HTR-8/SVneo (cell line): Measurements from ENCODE around the gene GGTA1.

ENCODE experiments used
- DNase-seq: peaks from one replicate; pipeline ENCODE4 v3.0.0; 2011; ENCODE audit warnings: low spot score, mixed read lengths; ENCODE audit not compliant: insufficient read length
- FAIRE-seq: peaks from 2 replicates; lab custom pipeline; 2011; peaks lifted over from hg19 to GRCh38; lab: Jason Lieb, UNC

The GGTA1 gene

DNA sequence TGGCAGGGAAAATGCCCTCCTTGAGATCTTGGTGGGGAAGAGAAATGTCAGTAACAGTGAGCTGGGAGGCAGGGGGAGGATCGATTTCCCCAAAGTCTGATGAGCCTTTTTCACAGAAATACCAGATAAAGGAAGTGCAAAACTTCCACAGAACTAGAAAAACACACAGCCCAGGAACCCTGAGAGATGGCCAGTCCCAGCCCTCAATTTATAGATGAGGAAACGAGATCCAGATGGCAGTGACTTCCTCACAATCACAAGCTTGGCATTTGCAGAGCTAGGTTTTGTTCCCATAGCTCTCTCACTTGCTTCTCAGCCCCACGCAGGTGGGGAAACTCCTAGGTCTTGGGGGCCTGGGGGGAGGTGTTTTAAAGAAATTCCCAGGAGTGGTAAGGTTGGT lies 3.8 kb upstream of the GGTA1 start:
- FAIRE-seq (no peak), DNase-seq (no peak)

- FAIRE-seq = no peak
Measured at GRCh38 chr9:121500165-121500478, 478 bp upstream of the GGTA1 start.

DNA sequence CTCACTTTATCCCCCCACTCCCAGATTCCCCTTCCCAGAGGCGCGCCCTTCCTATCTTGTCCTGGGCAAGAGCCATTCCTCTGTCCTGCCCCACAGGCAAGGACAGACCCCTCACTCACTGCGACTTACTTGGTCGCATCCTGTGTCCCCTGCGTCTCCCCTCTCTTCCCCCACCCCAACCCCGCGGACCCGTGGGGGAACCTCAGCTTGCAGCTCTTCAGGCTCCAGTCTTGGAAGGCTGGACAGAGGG lies 542 bp downstream of the GGTA1 start:
- DNase-seq (no peak), FAIRE-seq (no peak)

More at GRCh38 chr9:121500165-121500478, 478 bp upstream of the GGTA1 start:
- DNase-seq = peak; percentile 28

- FAIRE-seq = no peak
Measured at GRCh38 chr9:121498487-121499176, 1.0 kb downstream of the GGTA1 start.

DNA sequence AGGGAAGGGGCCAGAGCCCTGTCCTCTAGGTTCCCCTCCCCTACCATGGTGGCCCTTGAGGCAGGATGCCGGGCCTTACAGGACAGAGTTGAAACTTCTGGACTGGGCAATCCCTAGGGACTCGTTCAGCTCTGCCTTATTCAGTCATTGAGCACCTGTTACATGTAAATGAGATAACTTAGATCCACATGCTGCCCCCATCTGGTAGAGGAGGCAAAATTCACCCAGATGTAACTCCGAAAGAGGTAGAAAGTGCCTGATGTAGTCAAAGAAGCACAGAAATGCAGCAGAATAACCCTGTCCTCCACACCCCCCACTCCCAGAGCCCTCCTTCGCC lies 1.5 kb downstream of the GGTA1 start:
- FAIRE-seq = no peak

More at GRCh38 chr9:121498487-121499176, 1.0 kb downstream of the GGTA1 start:
- DNase-seq = peak; percentile 11

GRCh38 chr9:121495976-121496375 lies 3.7 kb downstream of the GGTA1 start:
- DNase-seq (no peak), FAIRE-seq (no peak)

More for the DNA sequence above, 1.5 kb downstream of the GGTA1 start:
- peak; percentile 82 for DNase-seq

- DNase-seq = no peak
- FAIRE-seq = no peak
Measured at GRCh38 chr9:121494192-121494591, 5.5 kb downstream of the GGTA1 start.

- no peak for DNase-seq
- no peak for FAIRE-seq
Measured at GRCh38 chr9:121491111-121491510, 8.5 kb downstream of the GGTA1 start.

- no peak for FAIRE-seq
- no peak for DNase-seq
Measured at GRCh38 chr9:121489344-121489743, 10.3 kb downstream of the GGTA1 start.

GRCh38 chr9:121486043-121486442 lies 13.6 kb downstream of the GGTA1 start:
- no peak for FAIRE-seq
- DNase-seq = no peak

DNA sequence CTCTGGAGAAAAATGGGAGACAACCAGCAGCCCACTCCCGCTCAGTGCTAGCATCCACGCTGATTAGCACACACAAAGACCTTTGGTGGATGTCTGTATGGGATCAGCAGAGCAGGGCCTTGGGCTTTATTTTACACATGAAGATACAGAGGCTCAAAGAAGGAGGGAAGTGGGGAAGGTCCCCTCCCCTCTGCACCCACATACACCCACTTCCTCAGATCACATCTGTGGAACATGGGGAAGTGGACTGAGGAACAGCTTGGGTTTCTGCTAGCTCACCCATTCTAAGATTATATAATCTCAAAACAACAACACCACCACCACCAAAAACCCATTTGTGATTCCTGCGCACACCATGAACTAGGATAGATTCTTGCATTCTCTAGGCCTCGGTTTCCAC lies 14.0 kb downstream of the GGTA1 start:
- DNase-seq (no peak), FAIRE-seq (no peak)

- FAIRE-seq = no peak
- DNase-seq = no peak
Measured at GRCh38 chr9:121484651-121485446, 14.8 kb downstream of the GGTA1 start.

DNA sequence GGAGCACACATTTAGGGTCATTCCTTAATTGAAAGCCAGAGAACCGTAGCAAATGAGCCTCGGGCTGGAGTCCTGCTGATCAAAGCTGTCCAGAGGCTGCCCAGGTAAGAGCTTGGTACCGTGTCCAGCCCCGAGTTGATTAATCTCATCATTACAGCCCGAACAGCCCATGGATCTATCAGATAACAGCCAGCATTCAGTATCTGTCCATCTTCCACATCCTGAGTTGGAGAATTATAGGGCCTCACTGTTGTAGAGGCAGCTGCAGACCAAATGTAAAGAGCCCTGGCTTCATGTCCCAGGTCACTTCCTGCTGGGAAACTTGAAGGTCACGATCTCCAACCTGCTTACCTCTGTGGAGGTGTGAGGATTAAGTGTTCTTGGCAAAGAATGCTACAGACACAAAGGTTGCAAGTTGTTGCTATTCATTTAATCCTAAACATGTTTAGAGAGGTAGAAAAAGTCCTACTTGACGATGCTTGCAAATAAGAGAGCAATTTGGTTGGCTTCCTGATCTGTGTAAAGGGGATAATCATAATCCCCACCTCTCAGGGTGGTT lies 16.1 kb downstream of the GGTA1 start:
- DNase-seq (no peak), FAIRE-seq (no peak)

- DNase-seq (no peak), FAIRE-seq (no peak)
Measured at GRCh38 chr9:121483049-121483448, 16.6 kb downstream of the GGTA1 start.

- FAIRE-seq (no peak), DNase-seq (no peak)
Measured at GRCh38 chr9:121478816-121479676, 20.6 kb downstream of the GGTA1 start.

DNA sequence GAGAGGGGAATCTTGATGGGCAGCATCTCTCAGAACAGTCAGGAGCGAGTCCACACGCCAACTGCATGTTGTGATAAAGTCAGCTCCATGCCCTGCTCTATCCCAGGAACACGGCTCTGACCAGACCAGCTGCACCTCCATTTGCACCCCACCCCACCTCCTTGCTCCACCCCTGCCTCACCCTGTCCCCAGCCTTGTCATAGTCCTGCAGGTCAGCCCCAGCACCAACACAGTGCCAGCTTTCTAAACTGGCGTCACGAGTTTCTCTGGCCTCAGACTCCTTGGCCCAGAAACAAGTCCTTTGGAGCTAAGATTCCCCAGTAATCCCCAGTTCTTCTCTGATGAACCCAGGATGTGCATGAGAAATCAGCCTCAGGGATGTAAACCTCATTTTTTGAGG lies 23.5 kb downstream of the GGTA1 start:
- FAIRE-seq = no peak
- DNase-seq = no peak

DNA sequence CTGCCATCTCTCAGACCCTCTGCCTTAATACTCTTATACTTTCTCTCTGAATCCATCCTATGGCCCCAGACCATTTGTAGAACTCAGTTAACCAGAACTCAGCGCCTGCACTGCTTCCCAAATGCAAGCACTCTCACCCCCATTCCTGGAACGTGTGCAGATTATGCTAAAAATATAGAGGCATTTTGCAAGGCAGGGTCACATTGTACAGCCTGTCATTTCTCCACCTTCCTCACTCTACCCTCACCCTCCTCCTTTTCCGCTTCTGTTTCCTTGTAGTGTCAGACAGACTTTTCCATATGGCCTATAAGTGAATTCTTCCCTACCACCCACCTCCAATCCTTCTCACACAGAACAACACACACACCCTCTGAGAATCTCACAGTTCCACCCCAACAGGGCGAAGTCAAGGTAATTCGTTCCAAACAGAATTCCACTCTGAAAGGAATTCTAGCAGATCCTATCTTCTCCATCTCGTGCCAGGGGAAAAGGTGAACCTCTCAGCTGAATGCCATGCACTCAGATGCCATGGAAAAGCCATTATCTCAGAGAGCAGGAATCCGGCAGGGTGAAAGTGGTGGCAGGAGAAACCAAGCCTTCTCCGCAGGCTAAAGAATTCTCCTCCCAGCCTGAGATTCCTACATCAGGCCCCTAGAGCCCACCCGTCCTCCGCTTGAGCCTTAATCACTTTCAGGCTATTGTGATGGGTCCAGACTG lies 25.3 kb downstream of the GGTA1 start:
- no peak for DNase-seq

GRCh38 chr9:121473229-121473628 lies 26.4 kb downstream of the GGTA1 start:
- no peak for FAIRE-seq
- no peak for DNase-seq

More for the DNA sequence above, 25.3 kb downstream of the GGTA1 start:
- FAIRE-seq = no peak

- FAIRE-seq (no peak), DNase-seq (no peak)
Measured at GRCh38 chr9:121472446-121472845, 27.2 kb downstream of the GGTA1 start.

DNA sequence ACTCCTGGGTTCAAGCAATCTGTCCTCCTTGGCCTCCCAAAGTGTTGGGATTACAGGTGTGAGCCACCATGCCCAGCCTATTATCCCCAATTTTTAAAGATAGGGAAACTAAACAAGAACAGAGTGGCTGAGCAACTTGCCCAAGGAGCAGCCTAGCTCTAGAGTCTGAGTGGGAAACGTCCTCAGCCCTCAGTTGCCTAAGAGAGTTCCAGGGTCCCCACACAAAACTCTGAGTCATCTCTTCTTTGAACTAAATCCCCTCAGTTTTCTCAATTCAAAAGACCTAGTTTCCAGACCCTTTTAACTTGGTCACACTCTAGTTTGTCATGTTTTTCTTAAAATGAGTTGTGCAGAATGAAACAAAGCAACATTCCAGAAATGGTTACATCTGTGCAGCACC lies 33.5 kb downstream of the GGTA1 start:
- FAIRE-seq (no peak), DNase-seq (no peak)
